Measurements from ENCODE around the gene GABARAPL2.

GRCh38 chr16:75552951-75553350 is 13.2 kb upstream of the GABARAPL2 start:
- TF ChIP-seq CTCF (IDR thresholded peaks at IDR 0.05; ENCODE audit: low read depth, low read length) = no peak
- no peak for TF ChIP-seq POLR2A (IDR thresholded peaks at IDR 0.05; ENCODE audit: extremely low read depth, insufficient read length)
- no peak for TF ChIP-seq MYC (IDR thresholded peaks at IDR 0.05; ENCODE audit: low read depth, low read length)
- TF ChIP-seq MAX (IDR thresholded peaks at IDR 0.05; ENCODE audit: low read depth, low read length) = no peak

Measured in NB4 (cell line).